GM21786 (cell line): Measurements from ENCODE around the gene LIPM.
"Not testable (repeated sequence)": the region's sequence is repeated elsewhere in the genome, so short reads cannot be mapped to it uniquely, and the experiment has no call there.

Source experiments
- ATAC-seq: cut with Tn5 transposase; IDR thresholded peaks from one replicate; pipeline ENCODE4 v1.9.1; 2021; ENCODE audit not compliant: unreplicated experiment

LIPM gene

GRCh38 chr10:88837632-88838031, 35.1 kb downstream of the LIPM start:
- ATAC-seq = not testable (repeated sequence)

- ATAC-seq = no peak
These were observed 36.3 kb downstream of the LIPM start for GRCh38 chr10:88838766-88839350.

- ATAC-seq = no peak
These were observed 37.6 kb downstream of the LIPM start for GRCh38 chr10:88840104-88840503.

GRCh38 chr10:88840881-88841280, 38.4 kb downstream of the LIPM start:
- ATAC-seq = no peak

- no peak for ATAC-seq
These were observed 39.0 kb downstream of the LIPM start for GRCh38 chr10:88841316-88842111.

- ATAC-seq = no peak
These were observed 40.6 kb downstream of the LIPM start for GRCh38 chr10:88843171-88843570.

GRCh38 chr10:88848499-88848898, 46.0 kb downstream of the LIPM start:
- no peak for ATAC-seq

- no peak for ATAC-seq
These were observed 46.7 kb downstream of the LIPM start for GRCh38 chr10:88849234-88849633.

- no peak for ATAC-seq
These were observed 48.2 kb downstream of the LIPM start for GRCh38 chr10:88850712-88851111.

GRCh38 chr10:88851706-88852105, 49.2 kb downstream of the LIPM start, which contains the start of gene ANKRD22:
Gene ANKRD22, minus strand, starts transcription at chr10:88851844. Its CDS starts 237 bp downstream, at chr10:88851607.
- no peak for ATAC-seq

GRCh38 chr10:88852327-88852726, 49.8 kb downstream of the LIPM start:
- ATAC-seq = no peak

GRCh38 chr10:88853155-88853881, 50.8 kb downstream of the LIPM start:
- ATAC-seq = no peak

- ATAC-seq = no peak
These were observed 52.2 kb downstream of the LIPM start for GRCh38 chr10:88854684-88855083.

- no peak for ATAC-seq
These were observed 55.3 kb downstream of the LIPM start for GRCh38 chr10:88857831-88858230.

GRCh38 chr10:88858491-88858890, 56.0 kb downstream of the LIPM start:
- ATAC-seq = no peak

- no peak for ATAC-seq
These were observed 58.5 kb downstream of the LIPM start for GRCh38 chr10:88861036-88861435.

- no peak for ATAC-seq
These were observed 62.8 kb downstream of the LIPM start for GRCh38 chr10:88865281-88865876.

GRCh38 chr10:88866454-88866853, 63.9 kb downstream of the LIPM start:
- no peak for ATAC-seq

GRCh38 chr10:88870089-88870488, 67.6 kb downstream of the LIPM start:
- no peak for ATAC-seq
